Fibroblast of skin of back (primary cell): ENCODE data around the gene ATOSB.

Experiments used
- DNase-seq: peaks from one replicate; pipeline ENCODE4 v3.0.0-alpha.2; 2013

Gene ATOSB

DNA sequence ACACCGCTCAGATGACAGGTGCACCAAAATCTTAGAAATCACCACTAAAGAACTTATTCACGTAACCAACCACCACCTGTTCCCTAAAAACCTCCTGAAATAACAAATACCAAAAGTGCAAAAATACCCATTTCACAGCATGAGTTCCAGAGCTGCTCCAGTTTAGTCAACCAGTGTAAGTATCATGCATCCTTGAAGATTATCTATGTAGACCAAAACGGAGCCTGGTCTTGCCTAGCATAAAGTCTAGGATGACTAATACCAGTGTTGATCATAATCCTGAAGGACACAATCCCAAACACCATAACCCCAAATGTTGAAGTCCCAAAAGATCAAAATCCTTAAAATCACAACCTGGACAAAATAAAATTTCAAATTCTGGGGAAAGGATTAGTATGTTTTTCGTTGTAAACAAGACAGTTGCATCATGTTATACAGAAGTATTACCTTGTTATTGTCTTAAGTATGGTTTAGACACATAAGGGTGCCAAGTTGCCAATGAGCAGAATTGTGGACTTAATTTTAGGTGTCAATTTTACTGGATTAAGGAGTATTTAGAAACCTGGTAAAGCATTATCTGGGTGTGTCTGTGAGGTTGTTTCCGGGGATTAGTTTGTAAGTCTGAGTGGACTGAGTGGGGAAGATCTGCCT, 61.4 kb downstream of the ATOSB start:
- DNase-seq = no peak
